Stimulated activated CD4-positive, alpha-beta T cell treated with anti-CD3 and anti-CD28 coated beads, Interleukin-2, amount 100 ng/mL, for 24 hours (primary cell): ENCODE results near the gene FARS2.
A peak's percentile ranks its signal among the peaks of the same experiment; 100 is the strongest.
"Not testable (repeated sequence)": the region's sequence is repeated elsewhere in the genome, so short reads cannot be mapped to it uniquely, and the experiment has no call there.

Experiments used
- DNase-seq, 2 donors: peaks; one replicate each; pipeline ENCODE4 v3.0.0-alpha.2; 2020

FARS2 gene

DNA sequence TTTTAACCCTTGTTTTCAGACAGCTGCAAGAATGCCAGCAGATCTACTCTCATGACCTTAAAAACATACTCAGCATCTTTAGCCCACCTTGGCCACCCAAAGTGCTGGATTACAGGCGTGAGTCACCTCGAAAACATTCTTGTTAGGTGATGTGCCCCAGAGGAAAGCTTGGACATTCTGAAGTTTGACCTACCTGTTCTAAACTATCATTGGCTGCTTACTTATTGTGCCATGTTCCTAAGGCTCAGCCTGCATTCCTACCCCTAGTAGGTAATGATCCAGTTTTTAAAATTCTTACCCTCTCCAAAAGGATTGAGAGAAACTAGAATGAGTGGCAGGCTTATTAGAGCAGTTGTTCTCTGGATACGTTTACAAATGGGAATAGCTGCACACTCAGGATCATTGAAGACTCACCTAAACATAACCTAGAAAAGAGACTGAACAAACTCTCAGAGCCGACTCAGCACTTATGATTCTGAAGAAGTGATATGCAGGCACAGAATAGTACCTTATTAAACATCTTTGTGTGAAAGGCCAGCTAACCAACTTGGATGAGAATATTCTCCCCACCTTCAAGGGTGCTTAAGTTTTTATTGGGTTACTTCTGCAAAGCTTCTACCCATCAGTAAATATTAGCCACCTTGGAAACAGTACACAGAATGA lies 383.3 kb downstream of the FARS2 start:
- DNase-seq = no peak

DNA sequence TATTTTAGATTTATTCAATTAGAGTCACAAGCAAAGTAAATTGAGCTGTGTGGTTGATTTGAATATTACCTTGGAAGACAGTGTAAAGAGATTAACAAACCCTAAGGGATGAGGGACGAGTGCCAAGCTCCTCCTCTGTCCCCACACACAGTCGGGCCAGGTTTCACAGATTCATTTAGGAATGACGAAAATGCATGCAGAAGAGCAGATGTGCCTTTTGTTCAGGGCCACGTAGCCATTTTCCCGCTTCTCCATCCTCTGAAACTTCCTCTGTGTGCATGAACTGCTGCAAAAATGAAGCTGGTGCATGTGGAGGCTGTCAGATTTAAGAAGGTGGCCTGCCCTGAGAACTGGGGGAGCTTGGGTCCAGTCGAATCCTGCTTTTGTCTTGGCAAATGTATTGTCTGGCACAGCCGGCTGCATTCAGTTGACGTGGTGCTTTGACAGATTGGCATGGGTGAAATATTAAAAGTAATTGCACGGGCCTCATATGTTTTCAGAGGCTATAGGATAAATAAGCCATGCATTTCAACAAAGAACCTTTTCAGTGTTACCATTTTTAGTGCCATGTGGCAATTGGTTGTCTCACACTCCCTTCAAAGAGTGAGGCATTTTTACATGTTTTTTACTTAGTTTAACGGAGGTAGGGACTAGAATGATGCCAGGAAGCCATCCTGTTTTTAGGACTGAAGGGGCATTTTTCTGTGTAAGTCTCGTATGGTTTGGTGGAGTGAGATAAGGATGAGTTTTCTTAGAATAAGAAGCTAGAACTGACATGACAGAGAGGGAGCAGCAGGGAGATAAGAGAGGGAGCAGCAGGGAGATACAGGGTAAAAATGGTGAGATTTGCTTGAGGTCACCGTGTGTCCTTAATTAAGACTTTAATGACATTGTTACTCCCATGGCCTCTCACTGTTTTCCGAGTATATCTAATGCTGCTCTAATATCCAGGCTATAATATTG lies 384.3 kb downstream of the FARS2 start:
- no peak for DNase-seq

DNA sequence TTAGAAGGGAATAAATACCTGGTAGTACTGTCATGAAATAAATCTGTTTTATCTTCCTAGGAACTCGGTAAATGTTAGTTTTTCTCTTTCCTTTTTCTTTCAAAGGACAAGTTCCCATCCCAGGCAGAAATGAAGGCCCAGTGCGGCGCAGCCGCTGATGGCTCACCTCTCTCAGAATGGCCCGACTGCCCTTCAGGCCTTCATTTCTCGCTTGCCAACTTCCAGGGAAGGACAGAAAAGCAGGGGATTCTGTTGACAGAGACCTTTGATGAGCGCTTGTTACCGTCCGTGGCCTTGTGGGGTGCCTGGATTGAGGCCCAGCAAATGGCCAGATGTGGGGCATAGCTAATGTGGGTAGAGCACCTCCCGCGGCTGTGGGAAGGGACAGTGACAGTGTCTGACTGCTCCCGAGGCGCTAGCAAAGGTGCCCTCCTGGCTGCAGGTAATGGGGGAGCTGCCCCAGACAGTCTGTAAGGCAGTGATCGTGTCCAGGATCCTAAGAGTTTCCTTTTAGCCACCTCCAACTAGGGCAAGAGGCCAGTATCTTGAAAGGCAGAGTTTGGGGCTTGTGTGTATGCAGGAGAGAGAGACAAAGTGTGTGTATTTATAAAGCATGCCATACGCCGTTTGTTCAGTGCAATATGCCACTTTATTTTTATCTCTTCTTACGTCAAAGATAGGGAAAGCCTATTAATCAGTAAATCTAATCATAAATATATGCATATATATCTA lies 391.3 kb downstream of the FARS2 start:
- no peak for DNase-seq

DNA sequence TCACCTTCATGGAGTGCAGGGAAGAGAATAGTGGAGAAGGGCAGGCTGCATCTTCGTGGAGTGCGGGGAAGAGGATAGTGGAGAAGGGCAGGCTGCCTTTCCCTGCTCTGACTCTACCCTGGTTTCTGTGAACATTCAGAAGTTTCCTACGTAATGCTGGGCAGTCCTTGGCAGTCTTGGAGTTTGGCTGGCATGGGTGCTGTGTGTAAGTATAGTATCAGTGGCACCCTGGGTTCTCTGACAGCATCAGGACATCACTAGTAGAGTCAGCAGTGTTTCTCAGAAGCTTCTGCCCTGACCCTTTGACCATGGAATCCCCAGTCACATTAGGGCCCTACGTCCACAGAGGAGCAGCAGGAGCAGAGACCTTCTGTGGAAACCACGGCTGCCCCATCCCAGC lies 392.5 kb downstream of the FARS2 start:
- DNase-seq = no peak

DNA sequence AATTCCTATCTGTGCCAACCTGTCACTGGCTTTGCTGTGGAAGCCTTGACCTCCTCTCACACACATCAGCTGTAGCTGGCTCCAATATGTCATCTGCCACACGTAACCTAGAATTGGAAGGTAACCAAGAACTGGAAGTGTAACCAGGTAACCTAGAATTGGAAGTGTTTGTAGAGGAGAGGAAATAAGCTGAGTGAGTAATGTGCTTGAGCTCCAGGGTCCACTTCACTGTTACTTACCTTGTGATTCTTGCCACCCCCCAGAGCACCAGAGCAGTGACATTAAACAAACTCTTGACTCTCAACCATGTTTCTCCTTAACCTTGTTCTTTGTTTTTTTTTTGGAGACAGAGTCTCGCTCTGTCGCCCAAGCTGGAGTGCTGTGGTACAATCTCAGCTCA lies 394.9 kb downstream of the FARS2 start:
- DNase-seq = no peak

DNA sequence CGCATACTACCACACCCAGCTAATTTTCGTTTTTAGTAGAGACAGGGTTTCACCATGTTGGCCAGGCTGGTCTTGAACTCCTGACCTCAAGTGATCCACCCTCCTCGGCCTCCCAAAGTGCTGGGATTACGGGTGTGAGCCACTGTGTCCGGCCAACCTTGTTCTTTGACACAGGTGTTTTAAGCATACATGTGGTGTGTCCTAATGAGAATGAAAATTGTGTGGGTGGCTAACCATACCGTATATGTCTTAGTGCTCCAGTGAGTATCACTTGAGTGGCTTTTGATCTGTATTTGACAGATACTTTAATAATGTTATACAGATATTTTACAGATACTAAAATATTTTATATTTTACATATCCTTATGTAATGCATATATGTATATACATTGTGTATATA lies 395.4 kb downstream of the FARS2 start:
- DNase-seq = not testable (repeated sequence)

DNA sequence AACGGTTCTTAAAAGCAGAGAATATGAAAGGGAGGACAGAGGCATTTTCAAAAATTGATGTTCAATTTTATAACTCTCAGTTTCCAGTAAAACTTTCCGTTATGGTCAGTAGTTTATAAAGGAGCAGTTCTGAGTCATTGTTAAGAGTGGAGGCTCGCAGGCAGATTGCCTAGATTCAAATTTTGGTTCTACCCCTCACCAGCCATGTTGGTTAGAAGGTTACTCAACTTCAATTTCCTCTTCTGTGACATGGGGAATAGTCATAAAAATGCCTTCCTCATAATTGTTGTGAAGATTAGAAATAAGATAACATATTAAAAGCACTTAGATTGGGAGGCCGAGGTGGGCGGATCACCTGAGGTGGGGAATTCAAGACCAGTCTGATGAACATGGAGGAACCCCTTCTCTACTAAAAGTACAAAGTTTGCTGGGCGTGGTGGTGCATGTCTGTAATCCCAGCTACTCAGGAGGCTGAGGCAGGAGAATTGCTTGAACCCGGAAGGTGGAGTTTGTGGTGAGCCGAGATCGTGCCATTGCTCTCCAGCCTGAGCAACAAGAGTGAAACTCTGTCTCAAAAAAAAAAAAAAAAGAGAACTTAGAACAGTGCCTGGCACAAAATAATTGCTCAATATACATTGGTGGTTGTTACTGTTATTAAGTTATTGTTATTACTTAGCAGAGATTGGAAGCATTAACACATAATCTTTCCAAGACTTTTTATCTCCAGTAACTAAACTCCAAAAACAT lies 396.5 kb downstream of the FARS2 start:
- DNase-seq = no peak

DNA sequence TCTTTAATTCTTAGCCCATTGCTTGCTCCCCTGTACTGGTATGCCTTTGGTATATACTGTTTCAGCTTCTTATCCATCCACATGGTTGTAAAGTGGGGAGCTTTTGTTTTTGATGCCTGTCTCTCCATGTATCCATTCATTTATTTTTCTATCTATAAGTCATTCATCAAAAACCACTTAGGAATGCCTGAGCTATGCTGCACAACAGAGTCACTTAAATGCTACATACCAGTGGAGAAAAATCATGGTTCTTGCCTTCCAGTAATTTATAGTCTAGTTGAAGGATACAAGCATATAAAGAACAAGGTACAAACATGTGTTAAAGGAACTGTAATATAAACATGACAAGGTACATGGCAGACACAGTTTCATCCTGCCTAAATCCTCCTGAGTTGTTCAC lies 398.2 kb downstream of the FARS2 start:
- no peak for DNase-seq

DNA sequence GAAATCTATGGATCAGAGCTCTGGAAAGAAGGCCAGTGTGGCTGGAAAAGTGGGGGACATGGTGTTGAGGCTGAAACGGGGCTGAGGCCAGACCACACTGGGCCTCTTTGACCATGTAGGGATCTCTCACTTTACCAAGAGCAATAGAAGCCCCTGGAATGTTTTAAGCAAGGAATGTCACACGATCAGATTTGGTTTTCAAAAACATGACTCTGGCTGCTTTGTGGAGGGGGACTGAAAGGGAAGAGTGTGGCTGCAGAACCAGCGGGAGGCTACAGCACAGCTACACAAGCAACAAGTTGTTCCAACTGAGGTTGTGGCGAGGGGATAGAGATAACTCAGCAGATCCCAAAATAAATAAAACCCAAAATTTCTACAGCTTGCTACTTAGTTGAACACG lies 399.5 kb downstream of the FARS2 start:
- no peak for DNase-seq

DNA sequence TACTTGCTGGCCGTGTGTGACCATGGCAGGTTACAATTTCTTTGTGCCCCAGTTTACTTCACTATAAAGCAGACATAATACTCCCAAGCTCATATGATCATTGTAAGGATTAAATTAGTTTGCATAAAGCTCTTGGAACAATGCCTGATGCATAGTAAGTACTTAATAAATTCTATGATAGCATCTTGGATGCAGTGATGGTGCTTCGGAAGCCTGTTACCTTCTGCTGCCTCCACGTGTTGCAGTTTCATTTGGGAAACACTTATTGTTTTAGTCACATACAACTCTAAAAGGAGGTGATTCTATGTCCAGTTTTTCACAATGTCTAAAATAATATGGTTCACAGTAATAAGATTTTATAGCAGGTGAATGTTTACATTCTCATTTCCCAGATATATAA lies 401.5 kb downstream of the FARS2 start:
- DNase-seq = no peak

DNA sequence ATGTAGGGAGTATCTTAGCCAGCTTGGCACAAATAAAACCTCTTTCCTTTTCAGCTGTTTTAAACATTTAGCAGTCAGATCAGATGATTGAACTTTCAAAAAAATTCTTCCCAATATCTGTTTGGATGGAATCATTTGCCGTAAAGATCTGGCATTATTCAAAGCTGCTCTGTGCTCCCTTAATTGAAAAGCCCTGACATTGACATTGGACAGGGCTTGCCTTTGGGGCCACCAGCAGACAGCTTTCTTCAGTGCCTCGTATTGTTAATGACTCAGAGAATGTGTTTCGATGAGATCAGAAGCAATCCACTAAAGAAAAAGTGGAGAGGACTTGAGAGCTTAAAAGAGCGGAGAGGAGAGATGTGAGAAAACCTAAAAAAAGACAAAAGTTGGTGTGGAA lies 401.9 kb downstream of the FARS2 start:
- no peak for DNase-seq

DNA sequence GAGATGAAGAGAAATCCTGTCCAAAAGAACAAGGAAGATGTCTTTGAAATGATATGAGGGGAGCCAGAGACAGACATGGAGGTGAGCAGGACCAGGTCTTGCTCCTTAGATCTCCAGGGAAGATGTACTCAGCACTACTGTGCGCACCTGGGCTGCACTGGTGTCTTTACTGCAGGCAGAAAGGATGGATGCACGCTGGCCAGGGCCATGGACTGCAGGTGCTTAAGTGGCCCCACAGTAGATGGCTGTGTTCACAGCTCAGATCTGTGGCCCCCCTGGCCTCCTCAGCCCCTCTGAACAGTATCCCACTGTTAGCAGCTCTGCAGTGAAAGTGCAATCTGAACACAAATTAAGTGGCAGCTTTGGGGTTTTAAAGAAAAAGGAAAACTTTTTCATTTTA lies 402.4 kb downstream of the FARS2 start:
- DNase-seq = no peak

DNA sequence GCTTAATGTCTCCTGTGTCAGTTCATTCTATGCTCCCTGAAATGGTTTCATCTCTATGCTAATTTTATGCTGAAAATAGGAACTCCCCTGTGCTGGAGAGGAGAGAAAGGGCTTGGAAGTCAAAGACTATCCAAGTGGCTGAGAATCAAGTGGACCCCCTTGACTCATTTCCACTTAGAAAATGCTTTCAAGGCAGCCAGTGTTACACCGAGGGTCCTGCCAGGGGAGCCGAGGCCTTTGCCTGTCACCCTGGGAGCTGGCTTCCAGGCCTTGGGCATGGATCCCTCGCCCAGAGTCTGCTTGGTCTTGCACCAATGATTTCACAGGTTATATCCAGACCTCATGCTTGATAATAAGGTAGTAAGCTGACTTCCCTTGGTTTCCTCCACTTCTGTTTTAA lies 402.8 kb downstream of the FARS2 start:
- no peak for DNase-seq

DNA sequence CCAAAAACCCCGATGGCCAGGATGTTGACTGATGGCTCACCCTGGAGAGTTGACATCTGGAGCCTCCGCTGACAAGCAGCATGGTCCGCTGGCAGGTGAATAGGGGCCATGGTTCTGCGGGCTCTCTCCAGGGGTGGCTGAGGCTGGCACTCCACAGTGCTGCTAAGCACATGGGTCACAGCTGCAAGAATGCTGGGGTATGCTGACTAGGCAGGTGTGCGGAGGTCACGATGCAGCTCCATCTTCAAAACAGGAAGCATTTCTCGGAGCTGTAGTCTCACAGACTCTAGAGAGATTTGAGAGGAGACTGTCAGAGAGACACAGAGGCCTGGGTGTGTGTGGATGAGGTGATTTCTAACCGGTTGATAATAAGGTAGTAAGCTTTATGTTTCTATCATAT lies 403.9 kb downstream of the FARS2 start:
- peak in 1 of 2 donors; percentile 5 for DNase-seq

DNA sequence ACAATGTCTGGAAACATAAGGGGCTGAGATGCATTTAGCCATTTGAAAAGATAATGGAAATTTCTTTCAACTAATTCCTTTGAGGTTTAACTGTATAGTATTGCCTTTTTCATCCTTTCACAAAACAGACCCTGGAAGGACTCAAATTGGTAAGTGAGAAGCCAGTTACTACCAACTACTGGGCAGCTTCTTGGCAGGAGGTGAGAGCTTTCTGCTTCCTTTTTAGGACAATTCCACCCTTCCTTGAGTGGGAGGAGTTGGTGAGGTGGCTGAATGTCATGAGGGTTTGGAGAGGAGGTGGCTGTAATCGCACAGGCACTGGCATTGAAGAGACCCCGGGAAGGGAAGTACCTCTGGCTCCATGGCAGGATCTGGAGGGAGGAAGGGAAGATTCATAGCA lies 404.4 kb downstream of the FARS2 start:
- DNase-seq = no peak

DNA sequence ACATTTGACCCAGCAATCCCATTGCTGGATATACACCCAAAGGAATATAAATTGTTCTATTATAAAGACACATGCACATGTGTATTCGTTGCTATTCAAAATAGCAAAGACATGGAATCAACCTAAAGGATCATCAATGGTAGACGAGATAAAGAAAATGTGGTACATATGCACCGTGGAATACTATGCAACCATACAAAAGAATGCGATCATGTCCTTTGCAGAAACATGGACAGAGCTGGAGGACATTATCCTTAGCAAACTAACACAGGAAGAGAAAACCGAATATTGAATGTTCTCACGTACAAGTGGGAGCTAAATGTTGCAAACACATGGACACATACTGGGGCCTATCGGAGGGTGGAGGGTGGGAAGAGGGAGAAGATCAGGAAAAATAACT lies 405.4 kb downstream of the FARS2 start:
- no peak for DNase-seq

DNA sequence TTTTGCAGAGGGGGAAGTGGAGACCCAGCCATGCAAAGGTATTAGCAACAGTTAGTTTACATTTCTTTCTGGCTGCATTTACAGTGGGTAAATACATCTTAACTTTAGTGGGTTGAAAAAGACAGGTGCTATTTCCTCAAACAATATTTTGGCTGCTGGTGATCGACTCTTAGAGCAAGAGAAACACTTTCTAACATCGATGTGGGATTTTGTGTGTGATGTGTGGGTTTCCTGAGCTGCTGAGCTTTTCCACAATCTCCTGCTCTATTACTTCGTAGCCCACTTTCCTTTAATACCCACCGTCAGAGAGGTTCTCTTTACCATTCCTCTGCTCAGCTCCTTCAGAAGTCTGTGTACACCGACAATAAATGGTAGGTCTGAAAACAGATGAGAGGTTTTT lies 406.4 kb downstream of the FARS2 start:
- no peak for DNase-seq

DNA sequence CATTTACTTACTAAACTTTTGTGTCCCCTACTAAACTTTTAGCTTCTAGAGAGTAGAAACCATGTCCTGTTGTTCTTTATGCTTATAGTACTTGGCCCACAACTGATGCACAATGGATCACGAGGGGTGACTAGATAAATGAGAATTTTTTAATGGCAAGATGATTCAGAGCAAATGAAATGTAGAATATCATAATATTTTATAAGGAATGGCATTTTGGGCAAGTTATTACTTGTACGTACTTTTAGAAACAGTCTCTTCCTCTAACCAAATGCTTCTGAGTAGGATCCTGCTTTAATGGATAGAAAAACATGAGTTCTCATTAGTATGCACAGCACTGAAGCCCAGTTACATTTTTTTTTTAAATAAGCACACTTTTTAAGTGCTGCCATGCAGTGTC lies 409.1 kb downstream of the FARS2 start:
- DNase-seq = no peak

DNA sequence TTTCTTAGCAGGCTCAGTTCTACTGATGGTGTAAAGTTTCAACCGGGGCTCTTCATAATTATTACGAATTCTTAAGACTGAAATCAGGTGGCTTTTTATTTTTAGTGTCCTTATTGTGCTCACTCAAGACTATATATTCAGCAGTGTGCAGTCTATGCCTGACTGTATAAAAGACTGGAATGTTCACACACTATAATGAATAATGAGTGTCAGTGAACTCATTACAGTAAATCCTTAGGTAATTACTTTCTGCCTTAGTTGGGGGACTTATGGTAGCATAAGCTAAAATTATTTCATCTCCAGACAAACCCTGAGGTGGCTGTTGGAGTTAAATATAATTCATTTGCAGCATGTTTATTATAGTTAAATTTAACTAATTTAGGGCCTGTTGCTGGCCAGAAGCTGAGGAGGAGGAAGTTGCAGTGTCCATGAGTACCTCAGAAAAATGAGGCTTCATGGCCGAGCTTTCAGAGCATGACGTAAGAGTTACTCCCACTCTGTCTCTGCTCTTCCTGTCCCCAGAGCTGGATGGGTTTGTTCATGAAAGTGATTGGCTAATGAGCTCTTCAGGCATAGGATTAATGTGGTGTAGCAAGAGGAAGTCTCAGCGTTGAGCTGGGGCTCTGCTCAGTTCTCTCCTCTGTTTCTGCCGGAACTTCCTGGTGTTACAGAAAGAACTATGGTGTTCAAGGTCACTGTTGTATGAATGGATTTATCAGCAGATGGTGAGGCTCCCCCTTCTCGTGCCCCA lies 409.7 kb downstream of the FARS2 start:
- no peak for DNase-seq

DNA sequence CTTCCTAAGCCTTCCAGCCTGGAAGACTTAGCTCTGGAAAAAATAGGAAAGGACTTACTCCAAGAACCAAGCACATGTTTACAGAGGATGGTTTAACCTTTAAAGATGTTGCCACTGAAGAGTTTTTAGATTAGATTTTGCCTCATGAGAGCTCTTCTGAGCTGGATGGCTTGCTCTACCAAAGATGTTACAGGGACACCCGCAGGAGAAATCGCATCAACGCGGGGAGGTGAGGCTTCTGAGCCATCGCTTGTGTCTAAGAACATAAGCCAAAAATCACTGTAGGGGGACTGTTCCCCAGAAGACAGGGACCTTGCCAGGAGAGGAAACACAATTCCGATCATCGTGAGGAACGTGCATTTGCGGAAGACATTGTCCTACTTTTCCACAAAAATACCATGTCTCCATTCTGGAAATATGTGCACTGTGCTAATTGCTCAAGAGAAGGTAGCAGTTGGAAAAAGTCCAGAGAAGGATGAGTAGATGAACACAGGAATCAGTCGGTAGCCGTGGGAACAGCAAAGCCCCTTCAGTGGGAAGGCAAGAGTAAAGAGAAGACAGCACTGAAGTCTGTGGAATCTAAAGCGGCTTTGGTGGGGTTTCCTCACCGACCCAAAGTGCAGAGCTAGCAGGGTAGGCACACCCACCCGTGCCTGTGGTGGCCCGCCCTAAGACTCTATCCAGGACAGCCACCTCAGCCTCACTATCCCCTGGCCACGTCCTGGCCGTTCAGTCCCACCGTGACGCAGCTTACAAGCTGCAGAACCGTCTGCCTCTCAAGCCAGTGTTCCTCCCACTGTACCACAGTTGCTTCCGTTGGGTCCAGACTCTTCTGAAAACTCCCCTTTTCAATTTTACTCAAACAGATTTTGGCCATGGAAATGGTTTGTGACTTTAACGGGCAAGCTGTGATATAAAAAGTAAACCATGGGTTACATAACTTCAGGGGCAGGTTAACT lies 410.6 kb downstream of the FARS2 start:
- DNase-seq = no peak

DNA sequence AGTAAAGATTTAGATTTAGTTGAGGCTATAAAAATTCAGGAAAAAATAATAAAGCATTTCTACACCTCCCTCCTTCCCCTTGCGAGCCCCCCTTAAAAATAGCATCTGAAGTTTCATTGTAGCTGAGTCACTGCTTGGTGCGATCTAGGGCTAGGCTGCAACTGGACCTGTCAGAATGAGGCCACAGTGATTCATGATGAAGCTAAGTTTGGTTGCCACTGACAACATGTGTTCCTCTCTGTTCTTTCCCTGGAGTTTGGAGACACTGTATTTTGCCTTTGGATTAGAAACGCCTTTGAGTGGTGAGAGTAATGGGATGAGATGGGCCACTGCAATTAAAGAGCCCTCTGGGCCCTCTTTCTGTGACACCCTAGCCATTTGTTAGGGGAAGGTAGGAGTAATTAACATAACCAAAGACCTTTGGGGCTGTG lies 411.3 kb downstream of the FARS2 start:
- DNase-seq = no peak
